ENCODE data around the gene GLG1.

GLG1 gene

GRCh38 chr16:74608381-74608780 lies 1.5 kb upstream of the GLG1 start:
- no peak for DNase-seq

- DNase-seq = no peak
Observed at GRCh38 chr16:74607962-74608356, 1.0 kb upstream of the GLG1 start.

DNA sequence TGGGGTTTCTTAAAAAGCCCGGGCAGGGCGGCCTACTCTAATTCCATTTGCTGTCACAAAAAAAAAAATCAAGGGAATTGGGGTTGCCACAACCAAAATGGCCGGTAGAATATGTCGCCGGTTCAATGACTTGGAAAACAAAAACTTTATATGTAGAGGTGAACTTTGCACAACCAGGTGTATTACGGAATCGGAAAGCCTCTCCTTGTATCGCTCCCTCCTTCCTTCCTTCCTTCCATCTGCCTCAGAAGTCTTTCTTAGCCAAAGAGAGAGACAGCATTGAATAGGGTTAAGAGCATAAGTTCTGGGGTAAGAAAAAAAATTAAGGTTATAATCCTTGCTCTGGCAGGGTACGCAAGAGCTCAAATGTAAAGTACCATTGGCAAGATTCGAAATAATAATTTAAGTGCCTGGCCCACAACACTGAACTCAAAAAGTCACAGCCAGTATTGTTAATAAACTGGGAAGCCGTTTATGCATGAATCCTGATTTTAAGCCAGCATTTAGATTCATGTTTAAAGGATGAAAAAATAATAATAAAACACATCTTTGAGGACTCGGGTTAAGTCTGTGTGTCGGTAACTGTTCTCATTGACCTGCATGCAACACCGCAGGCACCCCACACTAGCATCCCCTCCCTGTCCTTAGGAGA lies 522 bp upstream of the GLG1 start:
- no peak for DNase-seq

DNA sequence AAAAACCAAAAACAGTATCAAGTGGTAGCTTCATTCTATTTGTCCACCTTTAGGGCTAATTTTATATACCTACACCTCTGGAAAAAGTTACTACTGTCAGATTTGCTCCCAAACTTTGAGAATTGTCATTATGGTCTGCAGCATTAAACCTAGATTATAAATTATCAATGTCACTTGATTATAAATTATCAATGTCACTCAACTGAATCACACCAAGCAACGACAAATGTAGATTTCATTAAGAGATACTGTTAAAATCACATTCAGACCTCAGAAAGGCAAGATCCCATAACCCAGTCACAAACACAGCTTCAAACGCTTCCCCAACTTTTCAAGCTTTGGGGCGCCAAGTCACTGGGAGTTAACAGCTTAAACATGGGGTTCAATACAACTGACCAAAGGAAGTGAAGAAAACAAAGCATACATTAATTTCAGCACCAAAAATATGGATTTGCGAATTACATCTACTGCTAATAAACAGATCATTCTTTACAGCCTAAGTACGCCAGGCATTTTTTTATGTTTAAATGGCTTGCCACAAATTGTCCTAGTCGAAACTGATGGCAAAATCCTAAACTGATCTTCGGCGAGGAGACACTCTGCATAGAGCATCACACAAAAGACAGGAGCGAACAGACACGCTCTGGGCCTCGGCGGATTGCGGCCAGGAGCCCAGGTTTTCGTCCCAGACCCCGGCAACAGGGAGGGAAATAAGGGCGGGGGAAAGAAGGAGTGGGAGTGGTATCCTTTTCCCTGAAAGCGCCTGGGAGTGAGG lies 981 bp downstream of the GLG1 start:
- DNase-seq = no peak

DNA sequence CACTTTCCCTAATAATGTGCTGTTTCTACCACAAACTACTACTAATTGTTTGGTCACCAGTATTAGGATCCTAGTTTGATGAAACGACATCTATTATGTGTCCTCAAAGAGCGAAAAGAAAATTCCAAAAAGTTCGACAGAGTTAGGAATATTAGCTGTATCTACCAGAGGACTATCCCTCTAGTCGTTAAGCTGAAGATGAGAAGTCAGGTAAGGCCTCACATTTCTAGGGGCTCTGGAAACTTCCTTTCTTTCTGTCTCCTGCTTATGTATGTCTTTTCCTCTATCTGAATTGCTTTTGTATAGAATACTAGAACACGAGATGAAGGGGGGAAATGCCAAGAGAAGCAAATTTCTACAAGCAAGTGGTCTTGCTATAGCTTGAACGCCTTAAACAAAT lies 1.6 kb downstream of the GLG1 start:
- DNase-seq = no peak

DNA sequence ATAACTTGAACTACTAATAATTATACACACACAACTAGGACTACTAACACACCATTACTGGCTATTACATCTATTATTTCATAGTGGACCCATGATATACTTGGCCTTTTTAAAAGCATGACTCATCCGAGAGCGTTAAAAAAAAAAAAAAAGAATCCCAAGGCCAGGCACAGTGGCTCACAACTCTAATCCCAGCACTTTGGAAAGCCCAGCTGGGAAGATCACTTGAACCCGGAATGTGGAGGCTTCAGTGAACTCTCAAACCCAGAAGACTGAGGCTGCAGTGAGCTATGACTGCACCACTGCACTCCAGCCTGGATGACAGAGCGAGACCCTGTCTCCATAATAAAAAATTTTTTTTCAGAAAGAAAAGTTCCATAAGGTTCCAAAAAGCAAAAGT lies 3.1 kb downstream of the GLG1 start:
- DNase-seq = no peak

- DNase-seq = no peak
Observed at GRCh38 chr16:74601126-74601871, 5.6 kb downstream of the GLG1 start.

- no peak for DNase-seq
Observed at GRCh38 chr16:74596586-74596985, 10.3 kb downstream of the GLG1 start.

DNA sequence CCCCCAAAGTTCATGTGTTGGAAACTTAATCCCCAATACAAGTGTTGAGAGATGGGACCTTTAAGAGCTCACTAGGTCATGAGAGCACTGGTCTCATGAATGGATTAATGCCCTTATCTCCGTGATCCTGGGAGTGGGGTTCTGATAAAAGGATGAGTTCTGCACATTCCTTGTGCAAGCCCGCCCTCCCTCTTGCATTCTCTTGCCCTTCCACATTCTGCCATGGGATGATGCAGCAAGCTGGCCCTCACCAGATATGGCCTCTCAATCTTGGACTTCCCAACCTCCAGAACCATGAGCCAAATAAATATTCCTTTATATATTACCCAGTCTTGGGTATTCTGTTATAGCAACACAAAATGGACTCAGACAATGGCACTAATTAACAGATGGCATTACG lies 14.1 kb downstream of the GLG1 start:
- no peak for DNase-seq

DNA sequence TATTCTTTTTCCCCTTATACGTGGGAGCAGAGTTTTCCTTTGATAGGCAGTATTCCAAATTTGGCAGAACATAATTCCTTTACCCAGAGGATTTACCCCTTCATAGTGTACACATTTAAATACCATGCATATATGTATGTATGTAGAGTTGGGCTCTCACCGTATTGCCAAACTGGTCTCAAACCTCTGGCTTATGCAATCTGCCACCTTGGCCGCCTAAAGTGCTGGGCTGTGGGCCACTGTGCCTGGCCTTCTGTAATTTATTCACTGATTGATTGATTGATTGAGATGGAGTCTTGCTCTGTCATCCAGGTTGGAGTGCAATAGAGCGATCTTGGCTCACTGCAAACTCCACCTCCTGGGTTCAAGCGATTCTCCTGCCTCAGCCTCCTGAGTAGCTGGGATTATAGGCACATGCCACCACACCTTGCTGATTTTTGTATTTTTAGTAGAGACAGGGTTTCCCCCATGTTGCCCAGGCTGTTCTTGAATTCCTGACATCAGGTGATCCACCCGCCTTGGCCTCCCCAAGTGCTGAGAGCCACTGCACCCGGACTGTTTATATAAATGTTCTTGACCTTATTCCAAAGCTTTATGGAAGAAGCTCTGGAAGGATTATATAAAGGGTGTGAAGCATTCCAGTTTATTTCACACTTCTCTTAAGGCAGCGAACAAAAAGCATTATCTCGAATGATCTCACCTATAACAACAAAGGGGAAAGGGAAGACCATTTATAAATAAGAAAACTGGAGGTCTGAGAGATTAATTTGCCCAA lies 14.9 kb downstream of the GLG1 start:
- no peak for DNase-seq

GRCh38 chr16:74586948-74587347 lies 20.0 kb downstream of the GLG1 start:
- no peak for DNase-seq

DNA sequence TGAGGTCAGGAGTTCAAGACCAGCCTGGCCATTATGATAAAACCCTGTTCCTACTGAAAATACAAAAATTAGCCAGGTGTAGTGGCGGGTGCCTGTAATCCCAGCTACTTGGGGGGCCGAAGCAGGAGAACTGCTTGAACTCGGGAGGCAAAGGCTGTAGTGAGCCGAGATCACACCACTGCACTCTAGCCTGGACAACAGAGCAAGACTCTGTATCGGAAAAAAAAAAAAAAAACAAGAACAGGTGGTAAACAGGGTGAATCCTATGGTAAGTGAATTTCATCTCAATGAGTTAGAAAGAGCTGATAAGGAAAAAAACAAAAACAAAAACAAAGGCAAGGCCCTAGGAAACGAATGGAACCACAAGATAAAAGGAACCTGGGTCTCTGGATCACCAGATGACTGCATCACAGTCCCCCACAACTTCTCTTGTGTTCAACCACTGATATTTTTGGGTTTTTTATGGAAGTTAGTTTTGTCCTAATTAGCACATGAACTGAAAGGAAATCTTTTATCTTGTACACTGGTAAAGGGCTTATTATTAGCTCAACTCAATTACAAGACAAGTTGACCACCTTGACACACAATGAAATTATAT lies 21.0 kb downstream of the GLG1 start:
- no peak for DNase-seq

DNA sequence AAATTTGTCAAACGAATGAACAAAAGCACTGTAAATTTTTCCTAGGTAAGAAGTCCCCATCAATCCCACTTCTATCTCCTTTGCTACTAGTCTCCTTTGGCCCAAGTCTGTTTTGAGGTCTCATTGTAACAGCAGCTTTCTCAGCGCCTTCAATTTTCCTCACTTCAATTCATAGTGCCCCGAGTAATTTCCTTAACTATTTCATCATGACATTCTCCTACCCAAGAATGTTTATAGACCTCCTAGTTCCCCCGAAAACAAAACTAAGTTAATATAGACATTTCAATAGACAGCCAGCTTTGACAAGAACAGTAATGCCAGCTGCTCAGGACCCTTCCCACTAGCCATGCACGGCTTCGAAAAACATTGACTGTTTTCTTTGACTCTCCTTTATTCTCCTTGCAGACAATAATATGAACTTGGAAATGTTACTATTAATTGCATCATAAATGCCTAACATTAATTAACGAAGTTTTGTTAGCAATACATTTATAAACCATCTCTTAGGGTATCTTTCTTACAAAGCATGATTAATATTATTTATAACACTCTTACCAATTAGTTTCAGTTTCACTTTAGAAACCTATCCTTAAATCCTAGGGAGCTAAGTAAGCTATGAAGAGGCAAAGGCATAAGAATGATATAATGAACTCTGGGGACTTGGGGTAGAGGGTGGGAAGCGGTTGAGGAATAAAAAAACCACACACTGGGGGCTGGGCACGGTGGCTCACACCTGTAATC lies 22.8 kb downstream of the GLG1 start:
- no peak for DNase-seq

DNA sequence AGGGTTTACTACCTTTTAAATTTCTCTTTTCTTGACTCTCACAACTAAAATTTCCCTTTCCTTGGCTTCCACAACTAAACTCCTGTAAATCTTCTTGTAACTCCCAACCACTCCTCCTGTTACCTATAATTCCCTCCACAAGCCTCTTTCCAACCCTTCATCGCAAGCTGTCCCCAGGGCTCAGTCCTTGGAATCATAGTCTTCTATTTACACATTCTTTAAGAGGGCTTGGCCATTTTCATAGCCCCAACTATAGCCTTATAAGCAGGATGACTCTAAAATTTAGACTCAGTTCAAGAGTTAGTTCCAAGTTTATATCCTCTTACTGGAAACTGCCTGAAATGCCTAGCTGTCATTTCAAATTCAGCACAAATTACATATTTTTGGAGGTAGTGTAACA lies 23.9 kb downstream of the GLG1 start:
- DNase-seq = no peak

DNA sequence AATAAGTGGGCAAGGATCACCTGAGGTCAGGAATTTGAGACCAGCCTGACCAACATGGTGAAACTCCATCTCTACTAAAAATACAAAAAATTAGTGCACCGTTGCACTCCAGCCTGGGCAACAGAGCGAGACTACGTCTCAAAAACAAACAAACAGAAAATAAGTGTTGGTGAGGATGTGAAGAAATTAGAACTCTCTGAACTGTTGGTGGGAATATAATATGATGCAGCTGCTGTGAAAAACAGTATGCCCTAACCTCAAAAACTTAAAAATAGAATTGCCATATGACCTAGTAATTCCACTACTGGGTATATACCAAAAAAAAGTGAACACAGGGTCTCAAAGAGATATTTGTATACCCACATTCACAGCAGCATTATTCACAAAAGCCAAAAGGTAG lies 26.1 kb downstream of the GLG1 start:
- no peak for DNase-seq

GRCh38 chr16:74578838-74579237 lies 28.1 kb downstream of the GLG1 start:
- DNase-seq = no peak

GRCh38 chr16:74578433-74578832 lies 28.5 kb downstream of the GLG1 start:
- DNase-seq = no peak

GRCh38 chr16:74577882-74578366 lies 29.0 kb downstream of the GLG1 start:
- DNase-seq = no peak

- DNase-seq = no peak
Observed at GRCh38 chr16:74575807-74576643, 30.9 kb downstream of the GLG1 start.

DNA sequence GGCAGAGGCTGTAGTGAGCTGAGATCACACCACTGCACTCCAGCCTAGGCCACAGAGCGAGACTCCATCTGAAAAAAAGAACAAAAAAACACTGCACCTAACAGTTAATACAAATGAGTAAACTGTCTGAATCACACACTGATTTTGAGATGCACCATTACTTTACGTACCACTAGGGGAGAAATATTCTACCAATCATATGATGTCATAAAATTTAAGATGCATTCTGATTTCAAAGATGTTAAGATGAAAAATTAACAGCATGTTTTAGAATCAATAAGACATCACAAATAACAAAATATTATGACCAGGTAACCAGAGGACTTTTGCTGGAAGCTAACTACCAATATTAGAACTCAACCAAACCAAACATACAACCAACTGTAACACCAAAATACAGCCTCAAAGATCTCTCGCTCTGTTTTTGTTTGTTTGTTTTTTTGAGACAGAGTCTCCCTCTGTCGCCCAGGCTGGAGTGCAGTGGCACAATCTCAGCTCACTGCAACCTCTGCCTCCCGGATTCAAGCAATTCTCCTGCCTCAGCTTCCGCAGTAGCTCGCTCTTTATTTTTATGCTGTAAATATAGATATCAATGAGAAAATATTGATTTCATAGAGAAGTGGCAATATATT lies 31.6 kb downstream of the GLG1 start:
- no peak for DNase-seq
